SIG-M5 treated with dmso at 0.1 percent for 504 hours (cell line): Measurements from ENCODE around the gene PDE6C.

Experiments
- DNase-seq: peaks from one replicate; lab custom pipeline; 2025; ENCODE audit not compliant: unreplicated experiment; lab: John Stamatoyannopoulos, UW

The PDE6C gene

GRCh38 chr10:93612311-93612710 lies at the start of gene PDE6C:
Gene PDE6C (plus strand): TSS chr10:93612537. CDS start chr10:93612726, 189 bp downstream.
- no peak for DNase-seq

GRCh38 chr10:93565446-93565845 lies 46.9 kb upstream of the PDE6C start:
- DNase-seq: peak; percentile 16

GRCh38 chr10:93566435-93567276 lies 45.7 kb upstream of the PDE6C start, which contains the start of gene FFAR4:
Gene FFAR4 (plus strand): TSS chr10:93566665. CDS start chr10:93566721, 56 bp downstream.
- DNase-seq: no peak

GRCh38 chr10:93567277-93568104 lies 44.8 kb upstream of the PDE6C start:
- no peak for DNase-seq

- DNase-seq: no peak
These were observed 44.3 kb upstream of the PDE6C start for GRCh38 chr10:93568105-93568390.

- DNase-seq: no peak
These were observed 42.0 kb upstream of the PDE6C start for GRCh38 chr10:93570383-93570782.

- DNase-seq: no peak
These were observed 39.7 kb upstream of the PDE6C start for GRCh38 chr10:93572606-93573005.

GRCh38 chr10:93573051-93573909 lies 39.1 kb upstream of the PDE6C start:
- DNase-seq: peak; percentile 42

GRCh38 chr10:93573924-93574323 lies 38.4 kb upstream of the PDE6C start:
- DNase-seq: no peak

GRCh38 chr10:93576888-93577287 lies 35.4 kb upstream of the PDE6C start:
- DNase-seq: no peak

GRCh38 chr10:93577565-93577964 lies 34.8 kb upstream of the PDE6C start:
- DNase-seq: no peak

- no peak for DNase-seq
These were observed 33.2 kb upstream of the PDE6C start for GRCh38 chr10:93579089-93579488.

- DNase-seq: no peak
These were observed 32.2 kb upstream of the PDE6C start for GRCh38 chr10:93579985-93580711.

GRCh38 chr10:93580828-93581227 lies 31.5 kb upstream of the PDE6C start:
- DNase-seq: no peak

GRCh38 chr10:93584445-93584844 lies 27.9 kb upstream of the PDE6C start:
- DNase-seq: no peak

- no peak for DNase-seq
These were observed 22.4 kb upstream of the PDE6C start for GRCh38 chr10:93589648-93590562.

GRCh38 chr10:93590638-93591037 lies 21.7 kb upstream of the PDE6C start:
- DNase-seq: no peak

GRCh38 chr10:93591065-93591808 lies 21.1 kb upstream of the PDE6C start:
- DNase-seq: no peak

GRCh38 chr10:93593254-93593653 lies 19.1 kb upstream of the PDE6C start:
- no peak for DNase-seq
